ENCODE measurements around the gene ERGIC1.
"Not testable (repeated sequence)": the region's sequence is repeated elsewhere in the genome, so short reads cannot be mapped to it uniquely, and the experiment has no call there.

ERGIC1 gene

DNA sequence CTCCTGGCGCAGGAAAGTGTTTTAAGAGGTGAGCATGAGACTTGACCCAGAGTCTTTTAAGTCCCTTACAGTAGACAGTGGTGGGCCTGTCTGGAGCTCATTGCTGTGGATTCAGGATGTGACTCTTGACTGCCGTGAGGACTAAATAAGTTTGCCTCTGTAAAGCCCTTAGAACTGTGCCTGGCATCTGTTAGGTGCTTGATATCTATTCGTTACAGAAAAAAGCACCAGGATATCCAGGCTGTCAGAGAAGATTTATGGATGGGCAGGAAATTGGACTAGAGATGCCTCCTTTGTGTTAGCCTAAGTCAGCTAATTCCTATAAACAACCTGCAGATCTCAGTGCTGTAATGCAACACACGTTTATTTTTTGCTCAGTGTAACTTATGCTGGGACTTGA, 12.6 kb downstream of the ERGIC1 start:
- DNase-seq (ENCODE audit: low read depth, low spot score): no peak

DNA sequence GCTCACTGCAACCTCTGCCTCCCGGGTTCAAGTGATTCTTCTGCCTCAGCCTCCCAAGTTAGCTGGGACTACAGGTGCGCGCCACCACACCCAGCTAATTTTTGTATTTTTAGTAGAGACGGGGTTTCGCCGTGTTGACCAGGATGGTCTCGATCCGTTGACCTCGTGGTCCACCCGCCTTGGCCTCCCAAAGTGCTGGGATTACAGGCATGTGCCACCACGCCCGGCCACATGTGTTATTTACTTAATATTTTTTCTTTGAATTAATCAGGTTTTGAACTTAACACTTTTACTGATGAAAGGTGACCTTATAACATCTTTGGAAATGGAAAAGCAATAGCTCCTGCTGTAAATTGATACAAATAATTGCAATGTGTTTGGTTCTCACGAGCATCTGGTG, 13.5 kb downstream of the ERGIC1 start:
- not testable (repeated sequence) for DNase-seq (ENCODE audit: low read depth, low spot score)

DNA sequence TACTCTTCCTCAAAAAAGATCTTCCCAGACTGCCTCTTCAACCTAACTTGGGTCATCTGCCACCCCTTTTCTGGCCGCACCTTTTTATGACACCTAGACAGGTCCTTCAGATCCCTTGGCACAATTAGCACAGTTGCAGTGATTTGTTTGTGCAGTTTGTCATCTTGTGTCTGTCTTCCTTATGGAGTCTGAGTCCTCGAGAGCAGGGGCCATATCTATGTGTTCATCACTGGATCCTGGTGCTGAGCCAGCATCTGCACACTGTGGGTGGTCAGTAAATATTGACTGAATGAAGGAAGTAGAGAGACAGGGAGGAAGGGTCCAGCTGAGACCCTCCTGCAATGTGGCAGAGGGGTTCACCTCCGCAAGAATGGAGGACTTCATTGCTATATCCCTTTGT, 14.4 kb downstream of the ERGIC1 start:
- no peak for DNase-seq (ENCODE audit: low read depth, low spot score)

DNA sequence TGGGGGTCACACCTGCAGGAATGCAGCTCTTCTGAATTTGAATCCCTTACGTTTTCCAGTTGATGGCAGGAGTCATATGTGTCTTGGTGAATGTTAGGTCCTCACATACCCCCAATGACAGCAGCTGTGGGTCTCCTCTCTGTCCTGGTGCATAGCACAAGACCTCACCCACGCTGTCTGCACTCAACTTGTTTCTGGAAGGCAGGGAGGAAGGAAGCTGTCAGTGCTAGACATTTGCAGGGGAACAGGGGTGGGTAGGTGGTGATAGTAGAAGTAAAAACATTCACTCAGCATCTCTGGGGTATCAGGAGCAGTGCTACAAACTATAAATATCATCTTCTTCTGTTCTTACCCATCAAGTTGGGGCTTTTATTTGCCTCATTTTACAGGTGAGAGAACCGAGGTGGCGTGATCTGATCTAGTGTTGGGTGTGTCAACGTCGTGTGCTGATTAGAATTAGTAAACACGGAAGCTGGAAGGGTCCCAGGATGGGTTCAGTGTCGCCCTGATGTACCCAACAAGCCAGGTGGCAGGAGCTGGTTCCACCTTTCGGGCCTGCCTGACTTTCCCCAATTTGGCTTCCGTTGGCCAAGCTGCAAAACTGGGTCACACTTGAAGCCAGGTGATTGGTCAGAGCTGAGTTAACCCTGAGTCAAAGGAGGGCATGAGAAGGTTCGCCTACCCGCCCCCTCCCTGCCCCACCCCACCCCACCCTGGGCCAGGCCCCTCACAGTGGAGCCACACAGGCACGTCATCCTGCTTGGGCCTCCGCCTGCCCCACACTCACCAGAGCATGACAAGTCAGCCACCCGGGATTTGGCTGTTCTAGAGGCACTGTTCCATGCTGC, 15.8 kb downstream of the ERGIC1 start:
- no peak for DNase-seq (ENCODE audit: low read depth, low spot score)

DNA sequence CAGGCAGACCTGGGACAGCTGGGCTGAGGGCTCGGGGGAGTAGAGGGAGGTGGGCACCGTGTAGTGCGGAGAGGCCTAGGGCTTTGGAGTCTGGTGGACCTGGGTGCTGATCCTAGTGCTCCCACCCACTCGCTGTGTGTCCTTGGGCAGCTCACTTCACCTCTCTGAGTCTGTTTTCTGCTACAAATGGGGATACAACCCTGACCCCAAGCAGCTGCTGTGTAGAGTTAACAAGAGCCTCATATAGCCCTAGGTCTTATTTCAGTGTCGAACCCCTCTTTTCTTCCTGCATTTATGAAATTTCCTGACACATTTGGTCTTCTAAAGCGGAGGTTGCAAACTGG, 16.4 kb downstream of the ERGIC1 start:
- DNase-seq (ENCODE audit: low read depth, low spot score): no peak

DNA sequence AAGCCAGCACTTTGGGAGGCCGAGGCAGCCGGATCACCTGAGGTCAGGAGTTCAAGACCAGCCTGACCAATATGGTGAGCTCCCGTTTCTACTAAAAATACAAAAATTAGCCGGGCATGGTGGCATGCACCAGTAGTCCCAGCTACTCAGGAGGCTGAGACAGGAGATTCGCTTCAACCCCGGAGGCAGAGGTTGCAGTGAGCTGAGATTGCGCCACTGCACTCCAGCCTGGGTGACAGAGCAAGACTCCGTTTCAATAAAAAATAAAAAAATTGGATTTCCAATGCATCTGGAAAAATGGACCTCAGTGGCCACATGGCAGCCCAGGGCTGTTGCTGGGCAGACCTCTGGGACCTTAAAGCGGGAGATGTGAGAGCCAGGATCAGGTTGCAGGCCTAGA, 17.2 kb downstream of the ERGIC1 start:
- DNase-seq (ENCODE audit: low read depth, low spot score): not testable (repeated sequence)

DNA sequence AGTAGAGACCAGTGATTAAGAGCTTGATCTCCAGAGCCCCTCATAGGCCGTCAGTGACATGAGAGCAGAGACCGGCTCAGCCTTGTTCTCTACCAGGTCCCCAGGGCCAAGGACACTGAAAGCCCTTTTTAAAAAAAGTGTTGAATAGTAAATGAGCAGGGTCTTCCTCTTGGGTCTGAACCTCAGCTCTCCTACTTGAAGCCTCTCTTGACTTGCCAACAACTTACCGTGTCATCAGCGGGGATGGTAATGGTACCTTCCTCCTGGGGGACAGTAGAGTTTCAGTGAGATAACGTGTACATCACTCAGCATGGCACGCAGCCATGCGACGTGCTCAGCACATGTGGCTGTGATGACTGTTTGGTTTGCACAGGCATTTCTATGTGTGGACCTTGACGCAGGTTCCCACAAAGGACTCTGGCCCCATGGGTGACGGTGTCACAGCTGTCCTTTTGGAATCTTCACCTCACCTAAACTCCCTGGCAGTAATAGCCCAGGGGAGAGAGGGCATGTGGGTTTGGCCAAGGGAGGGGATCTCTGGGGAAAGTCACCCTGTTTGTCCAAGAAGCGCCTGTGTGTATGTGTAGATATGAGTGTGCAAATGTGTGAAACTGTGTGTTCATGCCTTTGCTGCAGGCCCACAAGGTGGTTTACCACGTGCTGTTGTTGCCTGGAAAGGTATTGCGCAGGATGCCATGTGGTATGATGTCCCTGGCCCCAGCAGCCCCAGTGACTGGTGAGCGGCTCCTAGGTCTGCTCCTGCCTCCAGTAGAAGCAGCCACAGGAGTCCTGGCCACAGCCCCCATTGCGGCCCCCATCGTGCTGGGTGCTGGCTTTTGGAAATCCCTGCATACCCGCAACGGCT, 18.7 kb downstream of the ERGIC1 start:
- DNase-seq (ENCODE audit: low read depth, low spot score): no peak

DNA sequence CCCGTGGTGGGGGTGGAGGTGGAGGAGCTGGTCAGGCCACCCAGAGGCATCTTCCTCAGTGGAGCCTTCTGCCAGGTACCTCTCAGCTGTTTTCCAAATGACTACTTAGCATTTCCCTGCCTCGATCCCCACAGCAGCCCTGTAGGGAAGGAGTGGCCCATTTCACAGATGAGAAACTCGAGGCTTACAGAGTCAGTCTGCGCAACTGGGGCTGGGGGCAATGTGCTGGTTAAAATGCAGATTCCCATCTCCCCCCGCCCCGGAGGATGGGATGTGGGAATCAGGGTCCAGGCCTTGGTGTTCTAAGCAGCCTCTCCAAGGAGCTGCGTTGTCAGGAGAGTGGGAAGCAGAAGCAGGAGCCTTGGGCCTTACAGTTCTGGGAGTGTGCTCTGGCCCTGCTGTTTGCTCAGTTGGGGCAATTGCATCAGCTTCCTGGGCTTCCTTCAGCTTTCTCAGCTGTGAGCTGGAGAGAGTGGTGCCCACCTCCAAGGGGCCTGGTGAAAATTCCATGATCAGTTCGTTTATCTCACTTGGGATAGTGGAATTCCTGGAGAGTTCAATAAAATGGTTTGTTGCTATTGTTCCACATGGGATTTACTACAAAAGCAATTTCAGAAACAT, 19.4 kb downstream of the ERGIC1 start:
- no peak for DNase-seq (ENCODE audit: low read depth, low spot score)

DNA sequence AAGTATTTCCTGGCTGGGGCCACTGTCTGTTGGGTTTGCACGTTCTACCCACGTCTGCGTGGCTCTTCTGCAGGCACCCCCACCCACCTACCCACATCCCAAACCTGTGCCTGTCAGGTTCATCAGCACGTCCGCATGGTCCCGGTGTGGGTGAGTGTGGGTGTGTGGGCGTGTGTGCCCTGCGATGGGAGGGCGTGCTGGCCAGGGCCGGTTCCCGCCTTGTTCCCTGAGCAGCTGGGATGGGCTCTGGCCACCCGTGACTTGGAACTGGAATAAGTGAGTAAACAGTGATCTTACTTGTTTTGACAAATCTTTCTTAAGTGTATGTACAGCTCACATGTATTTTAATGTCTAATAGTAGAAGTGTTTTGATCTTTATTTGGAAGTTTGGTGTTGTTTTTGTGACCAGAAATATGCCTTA, 20.4 kb downstream of the ERGIC1 start:
- no peak for DNase-seq (ENCODE audit: low read depth, low spot score)

DNA sequence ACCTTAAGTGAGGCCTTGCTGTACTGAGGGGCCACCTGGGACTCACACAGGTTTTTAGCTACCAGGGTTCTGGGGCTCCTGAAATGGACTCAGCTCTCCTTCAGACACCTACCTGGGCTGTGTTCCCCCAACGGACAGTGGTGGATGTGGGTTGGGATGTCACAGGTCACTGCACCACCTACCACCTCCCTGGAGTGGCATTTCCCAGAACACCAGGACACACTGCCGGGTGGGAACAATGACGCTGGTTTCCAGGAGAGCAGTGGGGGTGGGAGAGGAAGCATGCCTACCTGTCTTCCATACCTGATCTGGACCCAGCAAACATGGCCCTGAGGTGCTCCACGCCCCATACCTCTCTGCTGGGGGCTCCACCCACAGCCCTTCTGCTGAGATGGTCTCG, 20.9 kb downstream of the ERGIC1 start:
- DNase-seq (ENCODE audit: low read depth, low spot score): no peak

DNA sequence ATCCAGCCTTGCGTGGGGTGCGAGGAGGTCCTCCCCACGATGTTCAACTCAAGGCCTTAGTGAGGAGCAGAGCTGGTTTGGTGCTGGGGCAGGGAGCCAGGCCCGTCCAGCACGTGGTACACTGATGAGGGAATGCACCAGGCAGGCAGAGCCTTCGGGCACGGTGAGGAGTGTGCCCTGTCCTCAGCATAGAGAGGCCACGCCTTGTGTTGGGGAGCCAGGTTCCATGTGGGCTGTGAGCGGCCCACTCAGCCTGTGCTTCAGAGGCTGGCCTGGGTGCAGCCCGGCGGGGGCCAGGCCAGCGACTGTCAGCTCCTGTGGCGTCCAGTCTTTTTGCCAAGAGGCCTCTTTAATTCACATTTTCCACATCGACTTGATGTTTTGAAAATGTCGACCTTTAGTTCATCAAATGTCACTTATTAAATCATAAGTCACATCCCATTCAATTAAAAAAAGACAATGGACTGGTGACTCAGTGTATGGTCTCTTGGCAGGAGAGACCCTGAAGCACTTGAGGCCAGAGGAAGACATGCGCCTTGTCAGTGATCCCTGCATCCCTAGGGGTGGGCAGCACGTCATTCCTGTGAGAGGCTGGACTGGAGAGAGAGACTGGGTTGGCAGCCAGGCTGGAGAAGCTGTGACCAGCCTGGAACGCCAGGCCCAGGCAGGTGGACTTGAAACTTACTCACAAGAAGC, 21.7 kb downstream of the ERGIC1 start:
- no peak for DNase-seq (ENCODE audit: low read depth, low spot score)

DNA sequence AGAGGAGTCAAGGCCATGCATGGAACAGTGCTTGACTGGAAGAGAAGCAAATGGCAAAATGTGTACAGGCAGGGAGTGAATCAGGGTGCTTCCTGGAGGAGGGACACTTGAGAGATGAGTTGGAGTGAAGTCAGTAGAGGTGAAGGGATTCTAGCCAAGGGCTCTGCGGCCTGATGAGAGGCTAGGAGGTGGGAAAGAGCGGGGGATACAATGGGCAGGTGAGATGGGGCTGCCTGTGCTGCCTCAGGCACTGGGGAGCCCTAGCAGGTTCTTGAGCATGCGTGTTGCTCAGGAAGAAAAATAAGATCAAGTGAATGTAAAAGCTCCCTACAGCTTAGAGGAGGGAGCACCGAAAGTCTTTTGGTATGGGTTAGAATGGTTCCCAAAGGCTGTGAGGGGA, 22.3 kb downstream of the ERGIC1 start:
- no peak for DNase-seq (ENCODE audit: low read depth, low spot score)

DNA sequence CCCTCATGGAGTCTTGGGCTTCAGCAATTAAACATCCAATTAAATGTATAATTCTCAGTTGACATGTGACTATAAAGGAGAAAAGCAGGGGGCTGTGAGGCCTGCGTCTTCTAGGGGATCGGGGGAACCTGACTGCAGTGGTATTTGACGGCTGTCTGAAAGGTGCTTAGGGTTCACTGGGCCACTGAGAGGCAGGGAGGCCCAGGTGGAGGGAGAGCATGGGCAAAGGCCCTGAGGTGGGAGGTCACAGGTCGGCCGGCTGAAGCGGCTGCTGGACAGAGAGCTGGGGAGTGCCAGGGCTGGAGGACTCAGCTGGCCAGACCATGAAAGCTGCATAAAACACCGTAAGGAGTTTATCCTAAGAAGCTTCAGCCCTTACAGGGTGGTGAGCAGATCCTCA, 23.9 kb downstream of the ERGIC1 start:
- DNase-seq (ENCODE audit: low read depth, low spot score): no peak

DNA sequence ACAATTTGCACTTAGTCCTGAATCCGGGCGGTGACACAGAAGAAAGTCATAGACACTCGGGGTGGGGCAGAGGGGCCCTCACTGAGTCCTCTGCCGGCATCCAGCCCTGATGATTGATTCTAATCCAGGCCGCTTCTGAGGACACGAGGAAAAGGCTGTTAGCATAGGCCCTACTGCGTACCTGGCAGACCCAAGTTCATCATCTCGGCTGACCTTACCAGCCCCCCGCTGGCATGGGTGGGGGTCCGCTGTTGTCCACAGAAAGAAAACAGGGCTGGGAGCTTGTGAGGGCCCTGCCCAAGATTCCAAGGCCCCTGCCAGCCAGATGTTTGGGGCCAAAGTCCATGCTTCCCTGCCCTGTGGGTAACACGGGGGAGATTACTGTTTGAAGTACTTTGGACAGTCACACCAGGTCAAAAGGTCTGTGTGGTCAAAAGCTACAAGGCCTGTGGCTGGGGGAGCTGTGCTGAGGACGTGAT, 24.5 kb downstream of the ERGIC1 start:
- no peak for DNase-seq (ENCODE audit: low read depth, low spot score)

DNA sequence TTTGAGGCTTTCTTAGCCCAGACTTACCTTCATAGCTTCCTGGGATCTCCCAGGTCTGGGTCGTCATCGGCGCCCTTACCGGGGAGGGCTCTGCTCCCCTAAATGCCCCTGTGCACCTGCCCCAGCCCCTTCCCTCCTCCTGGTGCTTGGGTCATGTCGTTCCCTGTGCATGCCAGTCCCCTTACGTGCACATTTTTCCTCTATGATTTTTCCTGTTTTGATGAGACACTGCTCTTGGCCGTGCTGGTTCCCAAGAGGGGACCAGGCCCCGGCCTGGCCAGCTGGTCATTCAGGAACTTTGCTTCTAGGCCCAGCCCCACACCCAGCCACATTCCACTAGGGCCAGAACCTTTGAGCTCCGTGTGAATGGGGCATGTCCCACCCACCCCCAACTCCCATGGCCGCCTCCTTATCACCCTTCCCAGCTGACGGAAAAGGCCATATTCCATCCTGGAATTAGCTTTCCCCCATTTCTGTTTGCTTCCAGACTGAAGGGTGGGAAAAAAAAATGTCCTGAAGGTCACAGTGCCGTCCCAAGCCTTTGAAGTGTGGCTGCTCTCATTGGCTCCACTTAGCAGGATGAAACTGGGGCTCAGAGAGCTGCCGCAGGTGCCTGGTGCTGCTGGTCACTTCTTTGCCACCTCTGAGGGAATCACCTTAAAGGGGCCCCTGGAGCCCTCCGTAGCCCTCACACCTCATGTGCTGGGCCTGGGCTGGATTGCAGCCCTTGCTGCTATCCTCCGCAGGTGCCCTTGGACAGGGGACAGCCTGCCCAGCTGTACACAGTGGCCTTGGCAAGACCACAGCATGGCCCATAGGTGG, 25.1 kb downstream of the ERGIC1 start:
- no peak for DNase-seq (ENCODE audit: low read depth, low spot score)

DNA sequence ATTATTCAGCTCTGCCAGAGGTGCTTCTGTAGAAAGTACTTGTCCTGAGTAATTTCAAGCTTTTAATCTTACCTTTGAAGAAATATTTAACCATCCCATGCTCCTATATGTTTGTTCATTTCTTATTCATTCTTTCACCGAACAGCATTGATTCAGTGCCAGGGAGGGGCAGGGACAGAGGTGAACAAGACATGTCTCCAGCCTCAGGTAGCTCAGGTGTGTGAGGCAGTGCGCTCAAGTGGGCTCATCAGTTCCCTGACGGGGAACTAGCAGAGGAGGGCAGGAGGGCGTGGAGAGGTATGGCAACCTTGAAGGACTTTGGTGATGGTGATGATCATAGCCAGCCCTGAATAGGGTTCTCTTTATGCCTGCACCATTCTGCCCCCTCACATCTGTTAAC, 25.9 kb downstream of the ERGIC1 start:
- no peak for DNase-seq (ENCODE audit: low read depth, low spot score)

DNA sequence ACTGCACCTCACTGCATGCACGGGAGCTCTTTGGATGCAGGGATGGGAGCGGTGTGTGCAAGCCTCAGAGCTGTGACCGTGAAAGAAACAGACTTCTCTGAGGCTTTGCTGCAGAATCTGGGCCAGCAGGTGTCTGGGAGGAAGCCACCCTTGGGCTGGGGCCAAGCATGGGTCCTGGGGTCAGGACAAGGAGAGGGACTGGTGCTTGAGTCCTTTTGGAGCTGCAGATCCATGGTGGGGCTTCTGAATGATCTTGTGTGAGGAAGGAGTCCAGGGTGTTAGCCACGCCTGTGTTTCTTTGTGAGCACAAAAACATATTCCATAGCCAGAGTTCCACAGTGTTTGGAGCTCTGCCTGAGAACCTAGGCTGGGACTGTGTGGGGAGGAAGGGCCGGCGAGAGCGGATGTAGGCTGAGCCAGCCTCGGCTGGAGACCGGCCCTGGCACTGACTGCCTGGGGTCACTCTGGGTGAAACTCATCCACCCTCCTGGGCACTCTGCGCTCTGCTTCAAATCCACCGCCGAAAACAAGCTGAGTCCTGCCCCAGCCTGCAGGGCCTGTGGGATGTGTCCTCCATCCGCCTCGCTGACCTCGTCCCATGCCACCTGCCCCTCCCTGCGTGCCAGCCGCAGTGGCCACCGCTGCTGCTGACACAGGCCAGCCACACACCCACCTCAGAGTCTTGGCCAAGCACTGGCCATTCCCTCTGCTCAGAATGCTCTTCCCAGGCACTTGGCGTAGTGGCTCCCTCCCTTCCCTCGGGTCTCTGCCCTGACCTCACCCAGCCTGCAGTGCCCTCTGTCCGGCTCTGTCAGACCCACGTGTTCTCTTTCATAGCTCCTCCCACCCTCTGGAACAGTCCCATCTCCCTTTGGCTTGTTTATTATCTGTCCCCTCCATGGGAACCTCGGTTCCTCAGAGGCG, 26.7 kb downstream of the ERGIC1 start:
- DNase-seq (ENCODE audit: low read depth, low spot score): no peak

DNA sequence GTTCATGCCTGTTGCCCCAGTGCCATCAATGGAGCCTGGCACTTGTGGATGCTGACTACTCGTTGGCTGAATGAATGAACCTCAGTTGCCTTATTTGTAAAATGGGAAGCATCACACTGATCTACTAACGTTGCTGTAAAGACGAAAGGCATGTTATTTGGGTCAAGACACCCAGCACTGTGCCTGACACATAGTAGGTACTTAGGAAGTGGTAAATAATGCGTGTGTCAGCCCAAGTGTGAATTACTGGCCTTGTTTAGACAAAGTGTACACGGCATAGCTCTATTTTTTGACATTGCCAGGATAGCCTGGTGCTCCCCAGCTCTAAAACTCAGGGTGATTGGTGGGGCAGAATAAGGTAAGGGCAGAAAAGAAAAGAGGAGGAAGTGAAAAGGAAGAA, 27.4 kb downstream of the ERGIC1 start:
- DNase-seq (ENCODE audit: low read depth, low spot score): no peak

DNA sequence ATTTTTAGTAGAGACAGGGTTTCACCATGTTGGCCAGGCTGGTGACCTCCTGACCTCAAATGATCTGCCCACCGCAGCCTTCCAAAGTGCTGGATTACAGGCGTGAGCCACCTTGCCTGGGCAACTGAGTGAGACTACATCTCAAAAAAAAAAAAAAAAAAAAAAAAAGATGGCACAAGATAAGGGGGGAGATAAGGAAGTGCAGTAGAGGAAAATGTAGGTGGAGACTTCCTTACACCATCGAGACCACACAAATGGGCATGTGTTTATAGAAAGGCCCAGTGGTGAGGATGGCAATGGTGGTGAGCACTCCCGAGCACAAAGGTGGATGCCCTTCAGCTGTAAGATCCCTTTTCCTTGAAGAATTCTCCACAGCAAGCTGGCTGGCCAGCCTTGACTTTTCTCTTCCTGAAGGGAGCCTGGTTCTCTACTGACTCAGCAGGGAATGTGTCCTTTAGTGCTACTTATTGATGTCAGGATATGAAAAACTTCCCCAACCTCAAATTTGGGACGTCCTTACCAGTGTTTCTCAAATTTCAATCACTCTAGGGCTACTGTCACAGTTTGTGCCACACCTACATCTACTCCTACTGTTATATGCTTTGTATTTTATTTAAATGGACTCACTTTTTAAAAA, 28.2 kb downstream of the ERGIC1 start:
- DNase-seq (ENCODE audit: low read depth, low spot score): no peak
